ENCODE measurements around the gene VPS13D.

VPS13D gene

GRCh38 chr1:12229386-12229834, 420 bp upstream of the VPS13D start:
- no peak for DNase-seq (ENCODE audit: low read depth)

- peak; percentile 11 for DNase-seq (ENCODE audit: low read depth)
Observed at GRCh38 chr1:12230549-12231275, 882 bp downstream of the VPS13D start.

- DNase-seq (ENCODE audit: low read depth): peak; percentile 48
Observed at GRCh38 chr1:12231276-12231595, 1.4 kb downstream of the VPS13D start.

GRCh38 chr1:12232221-12232620, 2.4 kb downstream of the VPS13D start:
- DNase-seq (ENCODE audit: low read depth): no peak

GRCh38 chr1:12244078-12244477, 14.2 kb downstream of the VPS13D start:
- peak; percentile 16 for DNase-seq (ENCODE audit: low read depth)

- no peak for DNase-seq (ENCODE audit: low read depth)
Observed at GRCh38 chr1:12244585-12244984, 14.8 kb downstream of the VPS13D start.

GRCh38 chr1:12245116-12245515, 15.3 kb downstream of the VPS13D start:
- DNase-seq (ENCODE audit: low read depth): peak; percentile 33

GRCh38 chr1:12245733-12246132, 15.9 kb downstream of the VPS13D start:
- DNase-seq (ENCODE audit: low read depth): no peak

GRCh38 chr1:12246584-12246983, 16.8 kb downstream of the VPS13D start:
- no peak for DNase-seq (ENCODE audit: low read depth)

- no peak for DNase-seq (ENCODE audit: low read depth)
Observed at GRCh38 chr1:12249181-12249580, 19.4 kb downstream of the VPS13D start.

- no peak for DNase-seq (ENCODE audit: low read depth)
Observed at GRCh38 chr1:12249748-12250147, 19.9 kb downstream of the VPS13D start.

GRCh38 chr1:12251442-12251841, 21.6 kb downstream of the VPS13D start:
- no peak for DNase-seq (ENCODE audit: low read depth)

GRCh38 chr1:12255913-12256312, 26.1 kb downstream of the VPS13D start:
- DNase-seq (ENCODE audit: low read depth): peak; percentile 35

- DNase-seq (ENCODE audit: low read depth): no peak
Observed at GRCh38 chr1:12258272-12258671, 28.4 kb downstream of the VPS13D start.

- DNase-seq (ENCODE audit: low read depth): no peak
Observed at GRCh38 chr1:12269351-12269750, 39.5 kb downstream of the VPS13D start.

- DNase-seq (ENCODE audit: low read depth): no peak
Observed at GRCh38 chr1:12271033-12271432, 41.2 kb downstream of the VPS13D start.

- DNase-seq (ENCODE audit: low read depth): no peak
Observed at GRCh38 chr1:12272770-12273169, 42.9 kb downstream of the VPS13D start.

- peak; percentile 25 for DNase-seq (ENCODE audit: low read depth)
Observed at GRCh38 chr1:12275370-12275769, 45.5 kb downstream of the VPS13D start.

- DNase-seq (ENCODE audit: low read depth): peak; percentile 65
Observed at GRCh38 chr1:12276225-12276624, 46.4 kb downstream of the VPS13D start.

- DNase-seq (ENCODE audit: low read depth): no peak
Observed at GRCh38 chr1:12279003-12279402, 49.2 kb downstream of the VPS13D start.

- no peak for DNase-seq (ENCODE audit: low read depth)
Observed at GRCh38 chr1:12279728-12280464, 50.1 kb downstream of the VPS13D start.

GRCh38 chr1:12282142-12282541, 52.3 kb downstream of the VPS13D start:
- DNase-seq (ENCODE audit: low read depth): no peak

- no peak for DNase-seq (ENCODE audit: low read depth)
Observed at GRCh38 chr1:12284486-12284885, 54.7 kb downstream of the VPS13D start.

Data from amniotic epithelial cell (primary cell).